Measurements from ENCODE around the gene LRP6.

DNA sequence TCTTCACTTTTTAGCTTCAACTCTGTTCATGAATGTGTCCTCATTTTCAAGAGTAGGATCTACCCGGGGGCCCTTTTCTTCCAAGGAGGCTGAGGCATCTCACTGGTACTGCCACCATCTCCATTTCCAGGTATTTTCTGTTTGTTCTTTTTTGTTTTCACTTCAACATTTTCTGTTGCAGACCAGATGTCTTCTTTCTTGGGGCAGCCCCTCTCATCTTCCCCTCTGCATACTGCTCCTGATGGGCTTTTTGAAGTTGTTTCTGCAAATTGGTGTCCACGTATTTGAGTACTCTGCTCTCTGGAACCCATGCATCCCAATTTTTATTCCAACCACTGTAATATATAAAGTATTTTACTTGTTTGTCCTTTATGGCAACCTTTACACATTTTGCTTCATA is 66.5 kb downstream of the LRP6 start:
- TF ChIP-seq, protein P1, sequence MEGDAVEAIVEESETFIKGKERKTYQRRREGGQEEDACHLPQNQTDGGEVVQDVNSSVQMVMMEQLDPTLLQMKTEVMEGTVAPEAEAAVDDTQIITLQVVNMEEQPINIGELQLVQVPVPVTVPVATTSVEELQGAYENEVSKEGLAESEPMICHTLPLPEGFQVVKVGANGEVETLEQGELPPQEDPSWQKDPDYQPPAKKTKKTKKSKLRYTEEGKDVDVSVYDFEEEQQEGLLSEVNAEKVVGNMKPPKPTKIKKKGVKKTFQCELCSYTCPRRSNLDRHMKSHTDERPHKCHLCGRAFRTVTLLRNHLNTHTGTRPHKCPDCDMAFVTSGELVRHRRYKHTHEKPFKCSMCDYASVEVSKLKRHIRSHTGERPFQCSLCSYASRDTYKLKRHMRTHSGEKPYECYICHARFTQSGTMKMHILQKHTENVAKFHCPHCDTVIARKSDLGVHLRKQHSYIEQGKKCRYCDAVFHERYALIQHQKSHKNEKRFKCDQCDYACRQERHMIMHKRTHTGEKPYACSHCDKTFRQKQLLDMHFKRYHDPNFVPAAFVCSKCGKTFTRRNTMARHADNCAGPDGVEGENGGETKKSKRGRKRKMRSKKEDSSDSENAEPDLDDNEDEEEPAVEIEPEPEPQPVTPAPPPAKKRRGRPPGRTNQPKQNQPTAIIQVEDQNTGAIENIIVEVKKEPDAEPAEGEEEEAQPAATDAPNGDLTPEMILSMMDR (conservative IDR thresholded peaks at IDR 0.05), result no peak
- TF ChIP-seq EZH2 (IDR thresholded peaks at IDR 0.05; ENCODE audit: low read depth), result no peak

Measured in PC-9 (cell line).